Measurements from ENCODE around the gene BMP7.

BMP7 gene

GRCh38 chr20:57124800-57125517 lies 141.5 kb downstream of the BMP7 start:
- DNase-seq (ENCODE audit: low read depth) = no peak

DNA sequence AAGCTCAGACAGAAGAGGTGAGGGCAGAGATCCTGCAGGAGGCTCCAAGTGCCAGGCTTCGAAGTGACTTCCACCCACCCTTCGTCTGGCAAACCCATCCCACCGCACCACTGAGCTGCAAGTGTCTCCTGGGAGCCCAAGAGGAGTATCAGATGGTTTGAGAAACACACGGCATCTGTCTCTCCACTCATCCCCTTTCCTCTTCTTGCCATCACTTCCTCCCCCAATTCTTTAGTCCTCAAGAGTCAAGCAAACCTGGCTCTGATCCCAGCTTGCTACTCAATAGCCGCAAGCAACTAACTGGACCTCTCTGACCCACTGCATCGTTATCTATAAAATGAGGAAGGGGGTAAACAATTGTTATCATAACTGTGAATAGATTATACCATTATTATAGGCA lies 142.1 kb downstream of the BMP7 start:
- DNase-seq (ENCODE audit: low read depth) = no peak

GRCh38 chr20:57123504-57123903 lies 142.9 kb downstream of the BMP7 start:
- DNase-seq (ENCODE audit: low read depth) = no peak

DNA sequence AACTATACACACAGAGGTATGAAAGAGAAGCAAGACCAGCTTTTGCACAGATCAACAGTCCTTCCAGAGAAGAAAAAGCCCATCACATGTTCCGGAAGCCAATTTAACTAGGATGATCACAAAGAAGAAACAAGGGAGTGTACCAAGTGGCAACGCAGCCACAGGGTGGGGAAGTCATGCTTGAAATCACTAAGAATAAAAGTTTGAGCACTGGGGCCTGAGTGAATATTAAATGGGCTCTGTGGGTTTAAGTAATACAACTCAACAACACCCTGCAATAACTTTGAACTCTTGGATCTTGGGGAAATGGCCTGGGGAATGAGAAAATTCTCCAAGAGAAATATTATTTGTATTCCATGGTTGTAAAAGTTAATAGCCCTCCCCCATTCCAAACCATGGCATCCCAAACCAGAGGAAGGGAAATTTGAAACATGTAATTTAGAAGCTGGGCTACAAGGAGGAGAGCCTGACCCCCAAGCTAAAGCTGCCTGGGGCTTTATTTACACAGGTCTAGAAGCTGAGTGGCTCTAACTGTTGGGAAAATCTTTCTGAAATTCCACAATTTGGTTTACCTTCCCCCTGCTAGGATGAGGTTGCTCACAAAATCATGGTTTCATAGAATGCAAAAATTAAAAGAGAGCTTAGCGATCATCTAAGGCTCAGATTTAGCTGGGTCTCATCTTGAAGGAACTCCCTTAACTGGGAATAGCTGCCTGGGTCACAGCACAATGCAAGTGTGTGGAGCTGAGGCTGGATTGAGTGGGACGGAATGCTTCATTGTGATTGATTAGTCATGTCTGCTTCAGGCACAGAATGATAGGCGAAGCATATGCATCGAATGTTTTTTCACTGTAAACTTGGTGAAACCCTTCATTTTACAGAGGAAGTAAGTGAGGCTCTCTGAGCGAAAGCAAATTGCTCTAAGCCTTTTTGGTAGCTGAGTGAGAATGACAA lies 143.6 kb downstream of the BMP7 start:
- DNase-seq (ENCODE audit: low read depth) = no peak

- no peak for DNase-seq (ENCODE audit: low read depth)
These were observed 147.5 kb downstream of the BMP7 start for GRCh38 chr20:57118964-57119363.
